NCI-H1436 (cell line): ENCODE results near the gene WNT3A.

ENCODE experiments used
- DNase-seq: peaks from one replicate; lab custom pipeline; 2025; lab: John Stamatoyannopoulos, UW

The WNT3A gene

DNA sequence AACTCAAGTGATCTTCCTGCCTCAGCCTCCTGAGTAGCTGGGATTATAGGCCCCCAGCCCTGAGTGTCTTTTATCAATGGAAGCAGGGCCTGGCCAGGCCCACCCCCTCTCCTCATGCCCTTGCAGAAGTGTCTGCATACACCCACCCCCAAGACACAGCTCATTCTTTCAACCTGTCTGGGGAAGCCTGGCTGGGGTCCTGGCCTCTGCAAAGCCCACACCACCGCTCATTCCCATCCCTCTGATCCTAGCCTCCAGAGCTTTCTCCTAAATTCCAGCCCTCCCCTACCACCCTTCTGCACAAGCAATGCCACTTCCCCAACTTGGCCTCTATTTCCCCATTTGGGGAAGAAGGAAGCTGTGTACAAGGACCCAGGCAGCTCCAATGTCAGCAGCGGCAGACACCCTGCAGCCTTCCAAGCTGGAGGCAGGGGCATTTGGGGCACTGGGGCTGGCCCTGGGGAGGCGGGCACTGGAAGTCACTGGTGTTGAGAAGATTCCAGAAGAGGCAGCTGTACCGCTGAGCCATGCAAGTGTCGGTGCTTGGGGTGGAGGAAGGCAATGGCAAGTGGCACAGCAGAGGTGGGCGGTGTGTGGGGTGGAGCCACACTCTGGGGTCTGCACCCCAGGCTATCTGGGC, 42.0 kb downstream of the WNT3A start:
- no peak for DNase-seq

DNA sequence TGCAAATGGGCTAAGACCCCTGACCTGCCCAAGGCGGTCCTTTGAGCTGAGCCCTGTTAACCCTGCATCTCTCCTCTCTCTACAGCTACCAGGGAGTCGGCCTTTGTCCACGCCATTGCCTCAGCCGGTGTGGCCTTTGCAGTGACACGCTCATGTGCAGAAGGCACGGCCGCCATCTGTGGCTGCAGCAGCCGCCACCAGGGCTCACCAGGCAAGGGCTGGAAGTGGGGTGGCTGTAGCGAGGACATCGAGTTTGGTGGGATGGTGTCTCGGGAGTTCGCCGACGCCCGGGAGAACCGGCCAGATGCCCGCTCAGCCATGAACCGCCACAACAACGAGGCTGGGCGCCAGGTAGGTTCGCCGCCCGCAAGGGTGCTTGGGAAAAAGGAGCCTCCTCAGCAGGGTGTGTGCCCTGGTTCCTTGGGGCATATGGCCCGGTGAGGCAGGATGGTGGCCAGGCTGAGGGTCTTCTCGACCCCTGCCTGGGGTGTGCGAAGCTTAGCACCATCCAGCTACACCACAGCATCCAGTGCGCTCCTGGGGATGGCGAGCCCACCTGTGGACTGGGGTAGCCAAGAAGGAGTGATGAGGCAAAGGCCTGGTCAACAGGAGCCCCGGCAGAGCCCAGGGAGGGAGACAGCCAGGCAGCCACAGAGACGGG, 43.9 kb downstream of the WNT3A start:
- DNase-seq = no peak

- DNase-seq = no peak
Observed at GRCh38 chr1:228058172-228058948, 51.6 kb downstream of the WNT3A start.

- DNase-seq = no peak
Observed at GRCh38 chr1:228058949-228059633, 52.3 kb downstream of the WNT3A start.

DNA sequence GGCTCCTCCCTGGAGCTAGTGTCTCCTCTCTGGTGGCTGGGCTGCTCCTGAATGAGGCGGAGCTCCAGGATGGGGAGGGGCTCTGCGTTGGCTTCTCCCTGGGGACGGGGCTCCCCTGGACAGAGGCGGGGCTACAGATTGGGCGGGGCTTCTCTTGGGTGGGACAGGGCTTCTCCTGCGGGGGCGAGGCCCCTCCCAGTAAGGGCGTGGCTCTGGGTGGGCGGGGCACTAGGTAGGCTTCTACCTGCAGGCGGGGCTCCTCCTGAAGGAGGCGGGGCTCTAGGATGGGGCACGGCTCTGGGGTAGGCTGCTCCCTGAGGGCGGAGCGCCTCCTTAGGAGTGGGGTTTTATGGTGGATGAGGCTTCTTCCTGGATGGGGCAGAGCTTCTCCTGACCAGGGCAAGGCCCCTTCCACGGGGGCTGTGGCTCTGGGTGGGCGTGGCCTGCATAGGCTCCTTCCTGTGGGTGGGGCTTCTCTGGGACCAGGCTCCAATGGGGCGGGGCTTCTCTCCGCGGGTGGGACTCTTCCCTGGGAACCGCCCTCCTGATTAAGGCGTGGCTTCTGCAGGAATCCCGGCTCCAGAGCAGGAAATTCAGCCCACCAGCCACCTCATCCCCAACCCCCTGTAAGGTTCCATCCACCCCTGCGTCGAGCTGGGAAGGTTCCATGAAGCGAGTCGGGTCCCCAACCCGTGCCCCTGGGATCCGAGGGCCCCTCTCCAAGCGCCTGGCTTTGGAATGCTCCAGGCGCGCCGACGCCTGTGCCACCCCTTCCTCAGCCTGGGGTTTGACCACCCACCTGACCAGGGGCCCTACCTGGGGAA, 53.0 kb downstream of the WNT3A start:
- DNase-seq = peak; percentile 98

DNA sequence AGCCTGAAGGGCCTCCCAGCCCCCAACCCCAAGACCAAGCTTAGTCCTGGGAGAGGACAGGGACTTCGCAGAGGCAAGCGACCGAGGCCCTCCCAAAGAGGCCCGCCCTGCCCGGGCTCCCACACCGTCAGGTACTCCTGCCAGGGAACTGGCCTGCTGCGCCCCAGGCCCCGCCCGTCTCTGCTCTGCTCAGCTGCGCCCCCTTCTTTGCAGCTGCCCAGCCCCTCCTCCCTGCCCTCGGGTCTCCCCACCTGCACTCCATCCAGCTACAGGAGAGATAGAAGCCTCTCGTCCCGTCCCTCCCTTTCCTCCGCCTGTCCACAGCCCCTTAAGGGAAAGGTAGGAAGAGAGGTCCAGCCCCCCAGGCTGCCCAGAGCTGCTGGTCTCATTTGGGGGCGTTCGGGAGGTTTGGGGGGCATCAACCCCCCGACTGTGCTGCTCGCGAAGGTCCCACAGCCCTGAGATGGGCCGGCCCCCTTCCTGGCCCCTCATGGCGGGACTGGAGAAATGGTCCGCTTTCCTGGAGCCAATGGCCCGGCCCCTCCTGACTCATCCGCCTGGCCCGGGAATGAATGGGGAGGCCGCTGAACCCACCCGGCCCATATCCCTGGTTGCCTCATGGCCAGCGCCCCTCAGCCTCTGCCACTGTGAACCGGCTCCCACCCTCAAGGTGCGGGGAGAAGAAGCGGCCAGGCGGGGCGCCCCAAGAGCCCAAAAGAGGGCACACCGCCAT, 53.8 kb downstream of the WNT3A start:
- DNase-seq = no peak

DNA sequence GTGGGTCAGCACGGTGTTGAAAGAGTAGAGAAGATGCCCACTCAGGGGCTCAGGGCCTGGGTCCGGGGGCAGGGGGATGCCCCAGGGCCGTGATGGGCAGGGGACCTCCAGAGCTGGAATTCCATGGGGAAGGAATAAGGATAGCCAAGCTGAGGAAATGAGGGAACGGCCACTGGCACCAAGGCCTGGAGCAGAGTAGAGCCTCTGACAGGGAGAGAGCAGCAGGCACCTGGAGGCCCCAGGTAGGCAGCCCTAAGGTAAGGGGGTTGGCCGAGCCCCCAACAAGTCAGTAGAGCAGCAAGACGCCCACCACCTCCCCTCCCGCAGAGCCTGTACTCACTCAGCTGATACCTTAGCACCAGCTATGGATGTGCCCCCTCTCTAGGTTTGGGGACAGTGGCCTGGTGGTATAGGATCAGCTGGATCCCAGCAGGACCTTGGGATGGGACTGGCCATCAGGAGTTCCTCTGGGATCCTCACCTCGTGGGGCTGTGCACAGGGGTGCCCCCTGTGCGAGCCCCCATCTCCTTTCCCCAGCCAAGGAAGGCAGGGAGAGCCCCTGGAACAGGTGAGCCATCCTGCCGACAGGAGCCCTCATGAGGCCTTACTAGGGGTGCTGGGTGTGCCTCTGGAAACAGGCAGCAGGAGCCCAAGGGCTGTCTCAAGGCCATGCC, 54.8 kb downstream of the WNT3A start:
- no peak for DNase-seq

- DNase-seq = no peak
Observed at GRCh38 chr1:228062085-228062791, 55.4 kb downstream of the WNT3A start.

- no peak for DNase-seq
Observed at GRCh38 chr1:228062812-228063211, 56.0 kb downstream of the WNT3A start.

DNA sequence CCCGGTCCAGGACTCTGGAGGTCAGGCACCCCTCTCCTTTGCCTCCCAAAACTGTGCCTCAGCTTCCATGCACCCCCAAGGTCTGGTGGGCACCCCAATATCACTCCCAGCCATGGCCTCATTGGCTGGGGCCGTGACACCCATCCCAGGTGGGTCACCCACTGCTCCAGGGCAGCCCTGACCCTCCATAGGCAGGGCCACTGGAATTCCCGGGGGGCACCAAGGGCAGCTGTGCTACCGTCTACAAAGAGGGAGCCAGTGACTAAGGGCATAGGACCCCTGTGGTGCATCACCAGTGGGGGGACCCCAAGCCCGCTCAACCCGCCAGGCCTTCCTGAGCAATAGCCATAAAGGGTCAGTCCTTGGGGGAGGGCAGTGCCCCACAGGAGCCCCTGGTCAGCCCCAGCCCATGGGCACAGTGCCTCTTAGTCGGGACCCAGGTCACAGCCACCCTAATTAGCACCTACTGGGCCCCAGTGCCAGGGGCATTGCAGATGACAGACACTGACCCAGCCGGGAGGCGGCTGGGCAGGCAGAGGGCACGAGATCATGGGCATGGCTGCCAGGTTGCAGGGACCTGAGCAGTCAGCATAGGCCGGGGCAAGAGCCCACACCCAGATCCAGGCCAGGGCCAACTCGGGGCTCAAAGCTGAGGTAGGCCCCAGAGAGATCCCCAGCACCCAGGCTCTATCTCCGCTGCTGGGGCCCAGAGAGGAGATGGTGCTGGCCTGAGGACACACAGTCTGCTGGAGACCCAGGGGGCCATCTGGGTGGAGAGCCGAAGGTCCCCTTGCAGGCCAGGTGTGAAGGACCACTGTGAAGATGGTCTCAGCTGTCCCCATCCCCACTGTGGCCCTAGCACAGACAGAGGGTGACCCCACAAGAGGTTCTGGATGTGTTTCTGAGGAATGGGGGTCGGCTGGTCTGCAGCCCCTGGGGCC, 56.7 kb downstream of the WNT3A start:
- DNase-seq = no peak

- DNase-seq = no peak
Observed at GRCh38 chr1:228064296-228064695, 57.5 kb downstream of the WNT3A start.

GRCh38 chr1:228064741-228065542, 58.1 kb downstream of the WNT3A start:
- no peak for DNase-seq

DNA sequence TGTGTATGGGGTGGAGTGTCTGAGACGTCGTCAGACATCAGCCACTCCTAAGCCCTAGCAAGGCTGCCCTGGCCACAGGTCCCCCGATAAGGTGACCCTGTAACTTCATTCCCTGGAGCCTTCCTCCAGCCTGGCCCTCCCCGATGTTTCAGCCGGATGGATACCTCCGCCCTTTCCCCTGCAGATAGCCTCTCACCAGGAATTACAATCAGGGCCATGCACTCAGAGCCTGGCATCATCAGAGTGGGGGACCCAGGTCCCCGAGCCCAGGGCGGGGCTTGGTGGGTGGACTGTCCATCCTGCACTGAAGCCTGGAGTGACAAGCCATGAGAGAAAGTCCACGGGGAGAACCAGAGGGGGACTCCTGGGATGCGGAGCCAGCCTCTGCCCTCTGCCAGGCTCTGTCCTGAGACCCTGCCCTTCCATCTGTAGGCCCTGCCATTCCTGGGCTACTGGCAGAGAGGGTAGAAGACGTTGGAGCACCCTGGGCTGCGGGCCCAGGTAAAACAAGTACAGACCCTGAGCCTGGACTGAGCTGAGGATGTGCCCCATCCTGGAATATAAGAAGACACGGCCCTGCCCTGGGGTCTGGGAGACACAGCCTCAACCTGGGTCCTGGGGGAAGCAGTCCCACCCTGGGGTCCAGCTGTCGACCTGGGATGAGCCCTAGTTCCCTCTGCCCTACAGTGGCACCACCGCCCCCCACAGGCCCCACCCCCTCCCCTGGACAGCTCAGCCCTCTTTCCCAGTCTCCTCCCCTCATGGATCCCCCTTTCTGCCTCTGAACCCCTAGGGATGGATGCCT, 58.9 kb downstream of the WNT3A start:
- DNase-seq = no peak

DNA sequence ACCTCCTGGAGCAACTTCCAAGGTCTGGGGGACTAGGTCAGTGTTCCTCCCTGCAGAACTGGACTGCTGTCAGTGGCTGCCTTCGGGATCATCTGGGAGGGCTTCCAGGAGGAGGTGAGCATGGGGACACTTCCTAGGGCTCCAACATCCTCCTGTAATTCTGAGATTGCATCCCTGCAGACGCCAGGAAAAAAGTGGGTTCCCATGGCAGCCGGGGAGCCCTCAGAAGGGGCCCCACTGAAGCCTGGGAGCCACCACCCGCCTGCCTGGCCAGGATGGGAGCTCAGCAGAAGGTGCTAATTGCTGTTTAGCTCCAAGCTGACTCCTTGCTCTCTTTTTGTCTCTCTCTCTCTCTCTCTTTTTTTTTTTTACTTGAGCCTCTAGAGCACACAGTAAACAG, 59.6 kb downstream of the WNT3A start:
- no peak for DNase-seq

DNA sequence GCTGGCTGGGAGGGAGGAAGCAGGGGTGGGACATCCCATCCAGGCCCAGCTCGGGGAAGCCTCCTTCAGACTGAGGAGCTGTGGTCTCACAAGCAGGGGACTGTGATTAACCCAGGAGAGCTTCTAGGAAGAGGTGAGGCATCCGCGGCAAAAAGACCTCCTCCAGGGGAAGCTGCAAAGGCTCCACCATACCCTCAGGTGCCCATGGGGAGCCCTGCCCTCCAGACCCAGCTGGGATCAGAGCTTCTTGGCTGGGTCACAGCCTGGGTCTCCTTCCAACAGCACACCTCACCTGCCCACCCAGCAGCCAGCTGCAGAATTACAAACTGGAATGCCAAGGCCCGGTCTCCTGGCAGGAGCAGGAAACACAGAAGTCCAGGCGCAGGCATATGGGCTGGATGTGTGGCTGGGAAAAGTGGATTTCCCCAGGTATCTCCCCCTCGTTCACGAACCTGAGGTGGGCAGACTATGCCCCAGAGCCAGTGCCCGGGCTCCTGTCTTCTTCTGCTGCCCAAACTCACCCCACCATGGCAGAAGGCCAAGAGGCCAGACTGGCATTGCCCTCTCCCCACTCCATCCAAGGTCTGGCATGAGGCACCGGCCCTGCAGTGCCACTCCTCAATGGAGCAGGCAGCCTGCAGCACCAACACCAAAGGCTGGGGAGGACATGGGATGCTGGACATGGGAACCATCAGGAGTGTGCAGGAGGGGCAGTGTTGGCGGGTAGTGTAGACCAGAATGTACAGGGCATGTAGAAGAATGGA, 60.3 kb downstream of the WNT3A start:
- DNase-seq = no peak

DNA sequence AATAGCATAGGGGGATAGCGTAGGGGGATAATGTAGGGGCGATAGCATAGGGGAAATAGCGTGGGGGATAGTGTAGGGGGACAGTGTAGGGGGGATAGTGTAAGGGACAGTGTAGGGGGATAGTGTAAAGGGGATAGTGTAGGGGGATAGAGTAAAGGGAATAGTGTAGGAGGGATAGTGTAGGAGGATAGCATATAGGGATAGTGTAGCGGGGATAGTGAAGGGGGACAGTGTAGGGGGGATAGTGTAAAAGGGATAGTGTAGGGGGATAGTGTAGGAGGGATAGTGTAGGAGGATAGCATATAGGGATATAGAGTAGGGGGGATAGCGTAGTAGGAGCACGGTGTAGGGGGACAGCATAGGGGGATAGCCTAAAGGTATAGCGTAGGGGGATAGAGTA, 61.6 kb downstream of the WNT3A start:
- DNase-seq = no peak
